Activated CD4-positive, alpha-beta T cell treated with anti-CD3 and anti-CD28 coated beads, Interleukin-2, amount 50 U/mL, for 48 hours (primary cell): Measurements from ENCODE around the gene BRD3.

Source experiments
- DNase-seq, 2 experiments: peaks; one replicate each; pipeline ENCODE4 v3.0.0-alpha.2; 2020

Gene BRD3

GRCh38 chr9:134053941-134054761 is 13.7 kb downstream of the BRD3 start:
- DNase-seq = no peak

- no peak for DNase-seq
Observed at GRCh38 chr9:134053401-134053871, 14.4 kb downstream of the BRD3 start.

GRCh38 chr9:134052941-134053340 is 14.9 kb downstream of the BRD3 start:
- DNase-seq = no peak

- DNase-seq = no peak
Observed at GRCh38 chr9:134052491-134052890, 15.3 kb downstream of the BRD3 start.

- DNase-seq = no peak
Observed at GRCh38 chr9:134051319-134051718, 16.5 kb downstream of the BRD3 start.

- no peak for DNase-seq
Observed at GRCh38 chr9:134050726-134051125, 17.1 kb downstream of the BRD3 start.

- DNase-seq = no peak
Observed at GRCh38 chr9:134049772-134050588, 17.8 kb downstream of the BRD3 start.

GRCh38 chr9:134049236-134049635 is 18.6 kb downstream of the BRD3 start:
- DNase-seq = no peak

- no peak for DNase-seq
Observed at GRCh38 chr9:134048582-134048968, 19.3 kb downstream of the BRD3 start.

GRCh38 chr9:134047868-134048581 is 19.8 kb downstream of the BRD3 start:
- DNase-seq = no peak

GRCh38 chr9:134046894-134047681 is 20.7 kb downstream of the BRD3 start:
- no peak for DNase-seq

GRCh38 chr9:134045841-134046544 is 21.8 kb downstream of the BRD3 start:
- DNase-seq = no peak

- DNase-seq = no peak
Observed at GRCh38 chr9:134044944-134045343, 22.9 kb downstream of the BRD3 start.

- DNase-seq = no peak
Observed at GRCh38 chr9:134043531-134043988, 24.3 kb downstream of the BRD3 start.

- no peak for DNase-seq
Observed at GRCh38 chr9:134041649-134041962, 26.2 kb downstream of the BRD3 start.

GRCh38 chr9:134040781-134041648 is 26.8 kb downstream of the BRD3 start:
- DNase-seq = no peak

GRCh38 chr9:134040176-134040565 is 27.7 kb downstream of the BRD3 start:
- DNase-seq = no peak

- DNase-seq = no peak
Observed at GRCh38 chr9:134039386-134040175, 28.2 kb downstream of the BRD3 start.

GRCh38 chr9:134037641-134038040 is 30.2 kb downstream of the BRD3 start:
- DNase-seq = no peak

- DNase-seq = no peak
Observed at GRCh38 chr9:134036130-134036529, 31.7 kb downstream of the BRD3 start.
